CD4-positive, alpha-beta T cell treated with Interleukin-2 at 100 ng/mL for 4 hours (primary cell): ENCODE results near the gene VPS13D.

Experiments used
- DNase-seq: peaks from one replicate; pipeline ENCODE4 v3.0.0-alpha.2; 2020; ENCODE audit warnings: low spot score

VPS13D gene

GRCh38 chr1:12553963-12554362, 324.1 kb downstream of the VPS13D start:
- no peak for DNase-seq

DNA sequence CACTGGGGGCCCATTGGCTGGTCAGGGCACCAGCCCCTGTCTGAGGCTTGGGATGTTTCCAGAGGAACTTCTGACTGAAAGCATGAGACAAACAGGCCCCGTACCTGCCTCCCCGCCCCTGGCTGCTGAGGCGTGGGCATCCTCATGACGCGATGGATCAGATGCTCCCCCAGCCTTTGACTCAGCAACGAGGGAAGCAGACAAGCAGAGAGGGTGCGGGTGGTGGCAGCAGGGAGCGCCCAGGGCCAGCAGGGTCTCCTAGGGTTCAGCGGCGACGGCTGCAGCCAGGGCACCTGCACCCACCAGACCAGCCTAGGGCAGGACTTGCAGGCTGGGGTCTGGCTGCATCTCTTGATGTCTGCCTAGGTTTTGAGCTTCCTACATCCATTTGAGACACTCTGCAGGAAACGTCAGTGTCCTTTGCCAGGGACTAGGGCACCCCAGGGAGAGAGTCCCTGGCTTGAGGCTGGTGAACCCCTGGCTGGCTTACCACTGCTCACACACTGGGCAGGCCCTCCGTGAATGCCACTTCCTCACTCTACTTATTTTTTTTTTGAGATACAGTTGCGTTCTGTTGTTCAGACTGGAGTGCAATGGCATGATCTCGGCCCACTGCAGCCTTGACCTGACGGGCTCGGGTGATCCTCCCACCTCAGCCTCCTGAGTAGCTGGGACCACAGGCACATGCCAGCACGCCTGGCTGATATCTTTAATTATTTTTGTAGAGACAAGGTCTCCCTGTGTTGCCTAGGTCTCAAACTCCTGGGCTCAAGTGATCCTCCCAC, 324.9 kb downstream of the VPS13D start:
- no peak for DNase-seq

DNA sequence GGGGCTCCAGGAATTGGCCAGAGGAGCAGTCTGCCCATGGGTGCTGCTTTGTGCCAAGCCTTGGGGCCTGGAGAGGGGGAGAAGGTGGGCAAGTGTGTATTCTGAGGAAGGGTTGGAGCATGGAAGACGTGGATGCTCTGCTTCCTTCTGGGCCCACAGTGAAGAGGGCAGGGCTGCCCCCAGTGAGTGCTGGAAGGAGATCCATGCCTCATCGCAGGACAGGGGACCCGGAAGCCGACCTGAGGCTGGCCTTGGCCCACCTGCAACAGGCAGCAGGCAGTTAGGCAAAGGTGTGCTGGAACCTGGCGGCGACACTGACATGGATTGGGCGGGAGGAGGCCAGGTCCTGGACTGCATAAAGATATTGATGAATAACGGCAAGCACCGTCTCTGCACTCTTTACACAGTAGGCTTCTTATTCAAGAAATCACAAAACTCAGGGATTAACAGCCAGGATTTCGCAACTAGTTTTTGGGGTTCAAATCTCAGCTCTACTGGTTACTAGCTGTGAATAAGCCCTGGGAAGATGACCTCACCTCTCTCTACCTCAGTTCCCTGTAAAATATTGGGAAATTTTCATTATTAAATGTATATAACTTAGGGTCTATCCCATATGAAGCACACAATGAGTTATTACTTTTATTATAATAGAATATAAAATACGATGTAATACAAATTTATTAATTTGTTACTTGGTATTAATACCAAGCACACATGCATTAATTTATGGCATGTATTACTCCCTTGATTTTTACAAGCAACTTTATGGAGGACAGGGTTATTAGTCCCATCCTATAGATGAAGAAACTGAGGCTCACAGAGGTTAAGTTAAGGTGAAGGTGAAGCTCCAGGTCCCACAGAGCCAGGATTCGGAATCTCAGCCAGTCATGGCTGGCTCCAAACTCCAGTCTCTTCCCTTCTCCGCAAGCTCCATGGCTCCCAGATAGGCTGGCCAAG, 325.9 kb downstream of the VPS13D start:
- DNase-seq: no peak

- DNase-seq: no peak
Measured at GRCh38 chr1:12556368-12556930, 326.6 kb downstream of the VPS13D start.

DNA sequence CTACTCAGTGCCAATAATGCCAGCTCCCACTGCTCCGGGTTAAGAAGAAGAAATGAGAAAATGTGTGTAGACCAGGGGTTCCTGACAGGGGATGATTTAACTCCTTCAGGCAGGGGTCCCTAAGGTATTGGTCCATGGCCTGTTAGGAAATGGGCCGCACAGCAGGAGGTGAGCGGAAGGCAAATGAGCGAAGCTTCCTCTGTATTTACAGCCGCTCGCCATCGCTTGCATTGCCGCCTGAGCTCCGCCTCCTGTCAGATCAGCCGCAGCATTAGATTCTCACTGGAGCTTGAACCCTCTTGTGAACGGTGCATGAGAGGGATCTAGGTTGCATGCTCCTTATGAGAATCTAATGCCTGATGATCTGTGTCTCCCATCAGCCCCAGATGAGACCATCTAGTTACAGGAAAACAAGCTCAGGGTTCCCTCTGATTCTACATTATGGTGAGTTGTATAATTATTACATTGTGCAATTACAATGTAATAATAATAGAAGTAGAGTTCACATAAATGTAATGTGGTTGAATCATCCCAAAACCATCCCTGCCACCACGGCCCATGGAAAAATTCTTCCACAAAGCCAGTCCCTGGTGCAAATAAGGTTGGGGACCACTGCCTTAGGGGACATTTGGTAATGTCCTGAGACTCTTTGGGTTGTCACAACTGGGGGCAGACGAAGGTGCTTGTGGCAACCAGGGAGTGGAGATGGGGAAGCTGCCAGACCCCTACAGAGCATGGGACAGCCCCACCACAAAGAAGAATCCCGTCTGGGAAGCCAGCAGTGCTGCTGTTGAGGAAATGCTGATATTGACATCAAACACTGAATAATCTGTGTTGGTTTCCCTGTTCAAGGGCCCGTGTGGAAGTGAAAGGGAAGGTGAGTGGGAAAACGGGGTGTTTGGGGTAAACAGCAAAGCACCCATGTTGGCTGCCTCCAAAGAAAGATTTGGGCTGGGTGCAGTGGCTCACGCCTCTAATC, 327.4 kb downstream of the VPS13D start:
- DNase-seq: no peak

DNA sequence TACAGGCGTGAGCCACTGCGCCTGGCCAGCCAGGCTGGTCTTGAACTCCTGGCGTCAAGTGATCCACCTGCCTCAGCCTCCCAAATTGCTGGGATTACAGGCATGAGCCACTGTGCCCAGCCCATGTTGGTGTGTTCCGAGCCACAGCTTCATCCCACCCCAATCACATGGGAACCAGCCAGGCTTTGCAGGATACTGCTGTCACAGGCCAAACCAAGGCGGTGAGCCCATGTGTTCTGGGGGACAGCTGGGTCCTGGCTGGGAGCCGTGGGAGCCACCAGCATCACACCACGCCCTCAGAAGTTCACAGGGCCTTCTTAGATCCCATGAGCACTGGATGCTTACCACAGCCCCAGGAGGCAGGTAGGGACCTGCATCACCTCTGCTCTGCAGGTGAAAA, 331.3 kb downstream of the VPS13D start:
- no peak for DNase-seq
